Liver (tissue), 9 donors: Measurements from ENCODE around the gene UNC5CL. TPM values are rescaled to one million over a fixed set of nuclear protein-coding genes. Genes with fewer than 3 reads are reported as not detected.

Source experiments
- DNase-seq: peaks from one replicate; pipeline ENCODE4 v3.0.0-alpha.2; 2017; ENCODE audit warnings: low spot score
- H3K27ac ChIP-seq, 2 donors: one replicate each; pipeline ENCODE4 v1.7.0; 2013; ENCODE audit warnings: inconsistent platforms in 2 of 2, low read length in 2 of 2, control low read depth in 1 of 2, low read depth in 1 of 2, mild to moderate bottlenecking in 1 of 2
- H3K27me3 ChIP-seq, 4 donors: one replicate each; pipeline versions ENCODE4 v1.6.1 to v1.7.0; 2013; ENCODE audit warnings: low read length in 3 of 4, inconsistent platforms in 1 of 4, mild to moderate bottlenecking in 1 of 4, moderate library complexity in 1 of 4; ENCODE audit not compliant: control insufficient read depth in 4 of 4, insufficient read depth in 4 of 4
- H3K36me3 ChIP-seq, 4 donors: one replicate each; pipeline versions ENCODE4 v1.6.1 to v1.7.0; 2013; ENCODE audit warnings: low read length in 3 of 4, mild to moderate bottlenecking in 3 of 4, low read depth in 1 of 4, moderate library complexity in 1 of 4; ENCODE audit not compliant: control insufficient read depth in 4 of 4, insufficient read depth in 3 of 4
- H3K4me1 ChIP-seq, 4 donors: one replicate each; pipeline versions ENCODE4 v1.6.1 to v1.7.0; 2013; ENCODE audit warnings: low read length in 3 of 4, mild to moderate bottlenecking in 3 of 4, moderate library complexity in 1 of 4; ENCODE audit not compliant: control insufficient read depth in 4 of 4, insufficient read depth in 4 of 4
- H3K4me3 ChIP-seq, 3 donors: one replicate each; pipeline versions ENCODE4 v1.6.1 to v1.7.0; 2013; ENCODE audit warnings: low read length in 3 of 3, control low read depth in 1 of 3, low read depth in 1 of 3, mild to moderate bottlenecking in 1 of 3
- H3K9ac ChIP-seq, 2 donors: one replicate each; pipeline ENCODE4 v1.7.0; 2013; ENCODE audit warnings: low read length in 2 of 2, mild to moderate bottlenecking in 2 of 2, moderate library complexity in 2 of 2, control low read depth in 1 of 2, low read depth in 1 of 2
- H3K9me3 ChIP-seq, 4 donors: one replicate each; pipeline versions ENCODE4 v1.6.1 to v1.7.0; 2013; ENCODE audit warnings: low read length in 3 of 4; ENCODE audit not compliant: control insufficient read depth in 4 of 4
- ATF3 ChIP-seq: IDR thresholded peaks from 2 replicates; pipeline ENCODE4 v1.6.1; 2016; ENCODE audit warnings: antibody characterized with exemption
- EGR1 ChIP-seq, 2 donors: IDR thresholded peaks; 2 replicates each; pipeline ENCODE4 v1.6.1; 2016 to 2018; ENCODE audit warnings: antibody characterized with exemption in 2 of 2, low read depth in 2 of 2
- FOXA1 ChIP-seq: IDR thresholded peaks from 2 replicates; pipeline ENCODE4 v1.6.1; 2016; ENCODE audit warnings: antibody characterized with exemption
- FOXA2 ChIP-seq: IDR thresholded peaks from 2 replicates; pipeline ENCODE4 v1.6.1; 2016; ENCODE audit warnings: antibody characterized with exemption
- GABPA ChIP-seq, 2 donors: IDR thresholded peaks in 1 of 2; conservative IDR thresholded peaks in 1 of 2; 2 replicates each; pipeline ENCODE4 v1.6.1; 2016; ENCODE audit warnings: antibody characterized with exemption in 2 of 2, mild to moderate bottlenecking in 1 of 2, moderate library complexity in 1 of 2
- HNF4G ChIP-seq: IDR thresholded peaks from 2 replicates; pipeline ENCODE4 v1.6.1; 2016; ENCODE audit warnings: antibody characterized with exemption
- JUND ChIP-seq, 2 donors: IDR thresholded peaks; 2 replicates each; pipeline ENCODE4 v1.6.1; 2016; ENCODE audit warnings: antibody characterized with exemption in 2 of 2
- RAD21 ChIP-seq, 2 donors: IDR thresholded peaks; 2 replicates each; pipeline ENCODE4 v1.6.1; 2016; ENCODE audit warnings: antibody characterized with exemption in 2 of 2, mild to moderate bottlenecking in 2 of 2
- REST ChIP-seq: IDR thresholded peaks from 2 replicates; pipeline ENCODE4 v1.6.1; 2016; ENCODE audit warnings: antibody characterized with exemption, mild to moderate bottlenecking
- WGBS: extraction: QIAGEN DNeasy Blood & Tissue Kit; methylation state at CpG from one replicate; pipeline ENCODE4 v1.1.7; 2013; 5-methylcytosine and 5-hydroxymethylcytosine counted together
- polyA plus RNA-seq, 2 donors: library from polyadenylated mRNA; stranded (reverse) in 1 of 2; unstranded in 1 of 2; fragments of 200-250 nt in 1 of 2; fragments of >200 nt in 1 of 2; fragmentation: Nextera tagmentation in 1 of 2; extraction: Ambion mirVana in 1 of 2; gene quantifications; one replicate each; pipeline versions ENCODE4 v1.2.1 to v1.2.3, GENCODE V29; 2013 to 2015
- total RNA-seq, 2 donors: library from RNA; depleted of rRNA; stranded (reverse); fragments of >200 nt; gene quantifications; one replicate each; pipeline ENCODE4 v1.2.3, GENCODE V29; 2014
- TF ChIP-seq, protein P1 (sequence below): fragments of 150-350 bp; IDR thresholded peaks from 2 replicates; pipeline ENCODE4 v1.5.1; 2017; ENCODE audit warnings: improper control_type of control experiment, low read depth, low read length; ENCODE audit not compliant: missing input control
- donor health status: healthy.
- donor health status: healthy.
- donor health status: healthy.
- donor health status: healthy.
- donor health status: healthy.

The UNC5CL gene
- total and polyA plus RNA-seq, 4 donors, result 4.7 to 41.9 (median 17.2) TPM

DNA sequence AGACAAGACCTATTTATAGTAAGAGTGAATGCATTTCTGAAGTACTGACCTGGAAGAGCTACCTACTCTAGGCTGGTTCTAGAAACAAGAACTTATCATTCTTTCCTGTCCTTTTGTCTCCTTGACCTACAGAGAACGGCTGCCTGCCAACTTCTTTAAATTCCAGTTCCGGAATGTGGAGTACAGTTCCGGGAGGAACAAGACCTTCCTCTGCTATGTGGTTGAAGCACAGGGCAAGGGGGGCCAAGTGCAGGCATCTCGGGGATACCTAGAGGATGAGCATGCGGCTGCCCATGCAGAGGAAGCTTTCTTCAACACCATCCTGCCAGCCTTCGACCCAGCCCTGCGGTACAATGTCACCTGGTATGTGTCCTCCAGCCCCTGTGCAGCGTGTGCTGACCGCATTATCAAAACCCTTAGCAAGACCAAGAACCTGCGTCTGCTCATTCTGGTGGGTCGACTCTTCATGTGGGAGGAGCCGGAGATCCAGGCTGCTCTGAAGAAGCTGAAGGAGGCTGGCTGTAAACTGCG is 22.2 kb upstream of the UNC5CL start:
- H3K27me3 ChIP-seq, result no peaks in the 10 kb centered on the region
- H3K27ac ChIP-seq, result no peak overlapping the region
- peaks cover 5 to 26% (median 23%) of the 10 kb centered on the region in 4 donors for H3K4me1 ChIP-seq
- no peak for DNase-seq
- H3K36me3 ChIP-seq, result peaks cover 0 to 3% (median 1%) of the 10 kb centered on the region in 4 donors
- WGBS, result 92% methylated on average over 13 of the region's 13 CpGs
- no peak overlapping the region for H3K4me3 ChIP-seq
- TF ChIP-seq FOXA2, result no peak
- TF ChIP-seq REST, result no peak
- TF ChIP-seq EGR1 (IDR thresholded peaks at IDR 0.05; ENCODE audit: low read depth in 2 of 2), result no peak
- TF ChIP-seq FOXA1, result no peak
- TF ChIP-seq HNF4G, result no peak
- no peak for TF ChIP-seq ATF3
- H3K9ac ChIP-seq, result no peak overlapping the region
- H3K9me3 ChIP-seq, result no peaks in the 10 kb centered on the region

DNA sequence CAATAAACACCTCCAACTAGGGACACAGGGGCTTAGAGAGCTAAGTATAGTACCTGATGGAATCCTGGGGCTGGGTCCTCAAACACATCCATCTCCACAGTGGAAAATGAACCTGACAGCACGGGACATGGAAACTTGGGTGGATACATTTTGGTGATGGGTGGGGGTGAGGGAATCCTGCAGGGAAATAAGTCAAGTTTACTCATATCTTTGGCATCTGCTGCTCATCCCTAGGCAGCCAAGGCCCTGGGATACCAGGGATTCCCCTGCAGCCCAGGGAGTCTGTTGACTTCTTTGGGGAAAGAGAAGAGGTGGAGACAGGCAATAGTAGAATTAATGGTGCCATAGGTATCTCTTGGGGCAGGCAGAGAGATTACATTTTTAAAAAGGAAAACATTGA is 20.5 kb upstream of the UNC5CL start:
- Histone ChIP-seq H3K9ac (no peak overlapping the region), H3K9me3 (no peaks in the 10 kb centered on the region), H3K36me3 (peaks cover 0 to 3% (median 2%) of the 10 kb centered on the region in 4 donors), H3K4me1 (peaks cover 5 to 10% (median 7%) of the 10 kb centered on the region in 4 donors), H3K27me3 (no peaks in the 10 kb centered on the region), H3K27ac (no peak overlapping the region), H3K4me3 (no peak overlapping the region)
- DNase-seq, result no peak
- 94% methylated on average over 1 of the region's 1 CpG for WGBS
- TF ChIP-seq REST (no peak), JUND (IDR thresholded peaks at IDR 0.05) (no peak), FOXA2 (no peak)

- Histone ChIP-seq H3K4me1 (peaks cover 0 to 2% (median 2%) of the 10 kb centered on the region in 4 donors), H3K36me3 (peaks cover 0 to 3% (median 2%) of the 10 kb centered on the region in 4 donors)
Observed at GRCh38 chr6:41058783-41059181, 19.8 kb upstream of the UNC5CL start.

More at GRCh38 chr6:41058783-41059181, 19.8 kb upstream of the UNC5CL start:
- Histone ChIP-seq H3K9ac (no peak overlapping the region), H3K4me3 (no peak overlapping the region), H3K27me3 (no peaks in the 10 kb centered on the region), H3K27ac (no peak overlapping the region), H3K9me3 (no peaks in the 10 kb centered on the region)
- no peak for DNase-seq
- 82% methylated on average over 2 of the region's 2 CpGs for WGBS
- TF ChIP-seq, protein P1, sequence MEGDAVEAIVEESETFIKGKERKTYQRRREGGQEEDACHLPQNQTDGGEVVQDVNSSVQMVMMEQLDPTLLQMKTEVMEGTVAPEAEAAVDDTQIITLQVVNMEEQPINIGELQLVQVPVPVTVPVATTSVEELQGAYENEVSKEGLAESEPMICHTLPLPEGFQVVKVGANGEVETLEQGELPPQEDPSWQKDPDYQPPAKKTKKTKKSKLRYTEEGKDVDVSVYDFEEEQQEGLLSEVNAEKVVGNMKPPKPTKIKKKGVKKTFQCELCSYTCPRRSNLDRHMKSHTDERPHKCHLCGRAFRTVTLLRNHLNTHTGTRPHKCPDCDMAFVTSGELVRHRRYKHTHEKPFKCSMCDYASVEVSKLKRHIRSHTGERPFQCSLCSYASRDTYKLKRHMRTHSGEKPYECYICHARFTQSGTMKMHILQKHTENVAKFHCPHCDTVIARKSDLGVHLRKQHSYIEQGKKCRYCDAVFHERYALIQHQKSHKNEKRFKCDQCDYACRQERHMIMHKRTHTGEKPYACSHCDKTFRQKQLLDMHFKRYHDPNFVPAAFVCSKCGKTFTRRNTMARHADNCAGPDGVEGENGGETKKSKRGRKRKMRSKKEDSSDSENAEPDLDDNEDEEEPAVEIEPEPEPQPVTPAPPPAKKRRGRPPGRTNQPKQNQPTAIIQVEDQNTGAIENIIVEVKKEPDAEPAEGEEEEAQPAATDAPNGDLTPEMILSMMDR, result no peak
- TF ChIP-seq GABPA (IDR thresholded peaks at IDR 0.05 in 1 of 2, conservative IDR thresholded peaks at IDR 0.05 in 1 of 2) (no peak), RAD21 (IDR thresholded peaks at IDR 0.05) (no peak), EGR1 (IDR thresholded peaks at IDR 0.05; ENCODE audit: low read depth in 2 of 2) (no peak)
